IMR-90 (cell line): ENCODE measurements around the gene OGT. TPM values are rescaled to one million over a fixed set of nuclear protein-coding genes. Genes with fewer than 3 reads are reported as not detected.

Experiments used
- ATAC-seq: fragments of 200-7000 bp; cut with Tn5 transposase; 2 replicates; pipeline ENCODE4 v1.9.1; 2020; ENCODE audit warnings: low read depth, mild to moderate bottlenecking, moderate library complexity
- BruUV-seq: library from RNA; stranded (reverse); fragments of 400-500 nt; replicated peaks from 2 replicates; lab custom pipeline; 2021; lab: Mats Ljungman, UMichigan
- CTCF ChIA-PET: fragments of 300-600 bp; formaldehyde crosslinking; extraction: SDS; loops from one replicate; lab custom pipeline; 2021; ENCODE audit warnings: antibody characterized with exemption; lab: Yijun Ruan, JAX
- POLR2A ChIA-PET: fragments of 300-600 bp; sonication (Branson Sonifier 250); formaldehyde crosslinking; loops from one replicate; lab custom pipeline; 2022; ENCODE audit warnings: antibody characterized with exemption; ENCODE audit not compliant: unreplicated experiment; lab: Charles Lee
- DNase-seq: peaks from one replicate; pipeline ENCODE4 v3.0.0; 2013
- H2AFZ ChIP-seq: replicated peaks from 2 replicates; pipeline ENCODE3; 2013; ENCODE audit warnings: low read length, mild to moderate bottlenecking; ENCODE audit not compliant: poor library complexity
- H2AK5ac ChIP-seq: 2 replicates; pipeline ENCODE4 v1.6.1; 2013; ENCODE audit warnings: low read depth, low read length, inconsistent platforms
- H2AK9ac ChIP-seq: replicated peaks from 2 replicates; pipeline ENCODE3; 2013; ENCODE audit warnings: mild to moderate bottlenecking, low read depth, low read length, moderate library complexity; ENCODE audit not compliant: poor library complexity
- H2BK120ac ChIP-seq: 2 replicates; pipeline ENCODE4 v1.6.1; 2013; ENCODE audit warnings: low read depth, low read length, inconsistent platforms
- H2BK15ac ChIP-seq: 3 replicates; pipeline ENCODE4 v1.6.1; 2013; ENCODE audit warnings: low read depth, low read length, inconsistent platforms
- H2BK20ac ChIP-seq: 2 replicates; pipeline ENCODE4 v1.6.1; 2013; ENCODE audit warnings: low read depth, mild to moderate bottlenecking, inconsistent platforms, low read length, moderate library complexity
- H2BK5ac ChIP-seq: 2 replicates; pipeline ENCODE4 v1.6.1; 2013; ENCODE audit warnings: mild to moderate bottlenecking, low read depth, low read length, inconsistent platforms; ENCODE audit not compliant: poor library complexity, severe bottlenecking
- H3K14ac ChIP-seq: replicated peaks from 2 replicates; pipeline ENCODE4 v1.6.1; 2013; ENCODE audit warnings: low read depth, low read length, inconsistent platforms
- H3K18ac ChIP-seq: 2 replicates; pipeline ENCODE4 v1.6.1; 2013; ENCODE audit warnings: low read depth, low read length, control low read depth
- H3K23ac ChIP-seq: 2 replicates; pipeline ENCODE4 v1.6.1; 2013; ENCODE audit warnings: low read depth, low read length, inconsistent platforms
- H3K27ac ChIP-seq: 2 replicates; pipeline ENCODE4 v1.5.1; 2013; ENCODE audit warnings: mild to moderate bottlenecking, control low read depth, low read length; ENCODE audit not compliant: insufficient read depth
- H3K27me3 ChIP-seq: 2 replicates; pipeline ENCODE4 v1.6.1; 2013; ENCODE audit warnings: low read length; ENCODE audit not compliant: control insufficient read depth, insufficient read depth
- H3K36me3 ChIP-seq: 2 replicates; pipeline ENCODE4 v1.6.1; 2013; ENCODE audit warnings: low read length, mixed read lengths; ENCODE audit not compliant: control insufficient read depth, insufficient read depth
- H3K4ac ChIP-seq: 2 replicates; pipeline ENCODE4 v1.6.1; 2013; ENCODE audit warnings: low read depth, low read length, inconsistent platforms
- H3K4me1 ChIP-seq: 2 replicates; pipeline ENCODE4 v1.6.1; 2013; ENCODE audit warnings: low read length, mixed read lengths; ENCODE audit not compliant: control insufficient read depth, insufficient read depth
- H3K4me2 ChIP-seq: 2 replicates; pipeline ENCODE4 v1.6.1; 2013; ENCODE audit warnings: low read depth, mild to moderate bottlenecking, control low read depth, low read length, moderate library complexity
- H3K4me3 ChIP-seq: 2 replicates; pipeline ENCODE4 v1.5.1; 2013; ENCODE audit warnings: low read depth, mild to moderate bottlenecking, control low read depth, low read length, moderate library complexity; ENCODE audit not compliant: insufficient read depth
- H3K56ac ChIP-seq: 2 replicates; pipeline ENCODE4 v1.6.1; 2013; ENCODE audit warnings: low read length, inconsistent platforms; ENCODE audit not compliant: insufficient read depth; ENCODE audit errors: extremely low read depth
- H3K79me1 ChIP-seq, 2 experiments: 2 replicates each; pipeline ENCODE4 v1.6.1; 2013; ENCODE audit warnings: low read length in 2 of 2, inconsistent platforms in 1 of 2, low read depth in 1 of 2
- H3K9ac ChIP-seq: 2 replicates; pipeline ENCODE4 v1.6.1; 2013; ENCODE audit warnings: low read depth, low read length, control low read depth
- H3K9me1 ChIP-seq: 2 replicates; pipeline ENCODE4 v1.6.1; 2013; ENCODE audit warnings: low read length, inconsistent platforms; ENCODE audit not compliant: insufficient read depth
- H3K9me3 ChIP-seq: 2 replicates; pipeline ENCODE4 v1.6.1; 2013; ENCODE audit warnings: low read length; ENCODE audit not compliant: control insufficient read depth, insufficient read depth
- H4K20me1 ChIP-seq: 2 replicates; pipeline ENCODE4 v1.6.1; 2013; ENCODE audit warnings: low read length, inconsistent platforms; ENCODE audit not compliant: insufficient read depth
- H4K5ac ChIP-seq: 2 replicates; pipeline ENCODE4 v1.6.1; 2013; ENCODE audit warnings: mild to moderate bottlenecking, low read depth, low read length, control low read depth
- H4K8ac ChIP-seq, 2 experiments: 2 replicates each; pipeline ENCODE4 v1.6.1; 2013; ENCODE audit warnings: low read depth in 2 of 2, low read length in 2 of 2, control low read depth in 1 of 2, inconsistent platforms in 1 of 2
- H4K91ac ChIP-seq: 2 replicates; pipeline ENCODE4 v1.6.1; 2013; ENCODE audit warnings: low read depth, low read length, inconsistent platforms; ENCODE audit not compliant: insufficient read depth
- CHD1 ChIP-seq: IDR thresholded peaks from 2 replicates; pipeline ENCODE4 v1.6.1; 2012; ENCODE audit warnings: low read depth, low read length, improper control_type of control experiment
- MAZ ChIP-seq: IDR thresholded peaks from 2 replicates; pipeline ENCODE4 v1.6.1; 2012; ENCODE audit warnings: low read depth, mild to moderate bottlenecking, low read length, improper control_type of control experiment, moderate library complexity, borderline replicate concordance
- WGBS, 2 experiments: methylation state at CpG; one replicate each; pipeline versions ENCODE4 v1.1.5 to v1.1.7; 2013; ENCODE audit warnings: missing lambda C conversion rate in 2 of 2; ENCODE audit not compliant: insufficient read length in 1 of 2; ENCODE audit errors: extremely low coverage in 2 of 2; 5-methylcytosine and 5-hydroxymethylcytosine counted together
- dilution Hi-C: fragments of 300-500 bp; cut with HindIII; formaldehyde crosslinking; loops from one replicate; pipeline ENCODE4 v1.14.3; 2018; ENCODE audit warnings: low sequenced_read_pairs; ENCODE audit not compliant: unreplicated experiment
- in situ Hi-C: fragments of 300-500 bp; cut with MboI; formaldehyde crosslinking; loops from 3 replicates; pipeline ENCODE4 v1.14.3; 2019; ENCODE audit warnings: low sequenced_read_pairs, inconsistent platforms, mixed read lengths
- intact Hi-C: fragments of 100-400 bp; cut with micrococcal nuclease; formaldehyde crosslinking; loops from 2 replicates; pipeline ENCODE4 v1.10.0; 2022
- polyA plus RNA-seq, 3 experiments: library from polyadenylated mRNA; depleted of rRNA; stranded (reverse); fragments of >200 nt; gene quantifications; 2 replicates each; pipeline ENCODE4 v1.2.3, GENCODE V29; 2012; ENCODE audit warnings: low replicate concordance in 1 of 3
- total RNA-seq: library from RNA; depleted of rRNA; stranded (reverse); fragments of >200 nt; gene quantifications from 2 replicates; pipeline ENCODE4 v1.2.3, GENCODE V29; 2012
- TF ChIP-seq, protein P1 (sequence below): fragments of 150-350 bp; IDR thresholded peaks from 2 replicates; pipeline ENCODE4 v1.6.1; 2016; ENCODE audit warnings: low read depth, mild to moderate bottlenecking, low read length, moderate library complexity, borderline replicate concordance

OGT gene
- total and polyA plus RNA-seq, 2 of the 4 experiments (the other 2 are of a cell fraction) = 80.7 to 113 TPM

DNA sequence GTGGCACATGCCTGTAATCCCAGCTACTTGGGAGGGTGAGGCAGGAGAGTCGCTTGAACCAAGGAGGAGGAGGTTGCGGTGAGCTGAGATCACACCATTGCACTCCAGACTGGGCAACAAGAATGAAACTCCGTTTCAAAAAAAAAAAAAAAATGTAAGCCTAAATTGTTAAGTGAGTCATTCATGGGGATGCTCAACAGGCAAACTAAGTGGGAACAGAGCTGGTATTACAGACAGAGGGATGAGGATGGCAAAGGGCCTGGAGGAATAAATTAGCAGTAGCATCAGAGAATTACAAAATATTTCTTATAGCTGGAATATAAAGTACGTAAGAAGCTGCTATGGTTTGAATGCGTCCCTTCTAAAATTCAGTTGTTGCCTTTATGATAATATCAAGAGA lies 43.4 kb upstream of the OGT start:
- no peak for DNase-seq
- Histone ChIP-seq H2BK5ac (no peak overlapping the region), H3K14ac (no peak overlapping the region), H4K91ac (no peak overlapping the region), H4K5ac (no peak overlapping the region), H3K79me1 (no peaks in the 10 kb centered on the region), H3K27ac (no peak overlapping the region), H2AK5ac (no peak overlapping the region), H3K36me3 (no peaks in the 10 kb centered on the region), H4K8ac (no peak overlapping the region), H3K27me3 (no peaks in the 10 kb centered on the region), H3K4me2 (no peak overlapping the region), H3K9ac (no peak overlapping the region), H2BK15ac (no peak overlapping the region), H3K9me3 (no peaks in the 10 kb centered on the region), H4K20me1 (no peaks in the 10 kb centered on the region), H3K9me1 (no peaks in the 10 kb centered on the region), H2BK20ac (no peak overlapping the region), H3K23ac (no peak overlapping the region), H3K4me1 (no peaks in the 10 kb centered on the region), H2AK9ac (no peak overlapping the region), H3K18ac (no peak overlapping the region), H3K4me3 (no peak overlapping the region), H3K4ac (no peak overlapping the region), H3K56ac (no peak overlapping the region), H2BK120ac (no peak overlapping the region), H2AFZ (no peak overlapping the region)
- no peak for ATAC-seq
- POLR2A ChIA-PET = no interaction called here
- no TSS peak for BruUV-seq
- dilution Hi-C loops = no loop called here
- no peak for TF ChIP-seq CHD1
- TF ChIP-seq, protein P1, sequence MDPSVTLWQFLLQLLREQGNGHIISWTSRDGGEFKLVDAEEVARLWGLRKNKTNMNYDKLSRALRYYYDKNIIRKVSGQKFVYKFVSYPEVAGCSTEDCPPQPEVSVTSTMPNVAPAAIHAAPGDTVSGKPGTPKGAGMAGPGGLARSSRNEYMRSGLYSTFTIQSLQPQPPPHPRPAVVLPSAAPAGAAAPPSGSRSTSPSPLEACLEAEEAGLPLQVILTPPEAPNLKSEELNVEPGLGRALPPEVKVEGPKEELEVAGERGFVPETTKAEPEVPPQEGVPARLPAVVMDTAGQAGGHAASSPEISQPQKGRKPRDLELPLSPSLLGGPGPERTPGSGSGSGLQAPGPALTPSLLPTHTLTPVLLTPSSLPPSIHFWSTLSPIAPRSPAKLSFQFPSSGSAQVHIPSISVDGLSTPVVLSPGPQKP = no peak
- TF ChIP-seq MAZ = no peak
- no CpG with 5 or more reads among the region's 5 CpGs for WGBS, 2 experiments
- CTCF ChIA-PET = interaction anchor here (0.7 kb wide), 2 partner anchors 8 to 127 kb away, joined by 4 to 9 read pairs; no protein-coding TSS in a partner anchor
- intact Hi-C loops = no loop called here
- in situ Hi-C loops = no loop called here
